Neural cell (in vitro differentiated cells): ENCODE measurements around the gene ARF3.

Experiments
- CTCF ChIP-seq: fragments of 450-650 bp; IDR thresholded peaks from 2 replicates; pipeline ENCODE4 v1.5.1; 2014; ENCODE audit warnings: antibody characterized with exemption, mild to moderate bottlenecking, moderate library complexity; ENCODE audit not compliant: poor library complexity, severe bottlenecking
- EP300 ChIP-seq: fragments of 450-650 bp; conservative IDR thresholded peaks from 2 replicates; pipeline ENCODE4 v1.6.1; 2014; ENCODE audit warnings: antibody characterized with exemption, mild to moderate bottlenecking, moderate library complexity; ENCODE audit not compliant: poor library complexity, severe bottlenecking
- EZH2 ChIP-seq: fragments of 200-600, 300-800 bp; shearing (Covaris generic), sonication (generic); IDR thresholded peaks from 2 replicates; pipeline ENCODE4 v1.6.1; 2014; ENCODE audit warnings: antibody characterized with exemption, low read length, borderline replicate concordance, mild to moderate bottlenecking; ENCODE audit not compliant: insufficient read depth, poor library complexity, severe bottlenecking
- MXI1 ChIP-seq: fragments of 450-650 bp; conservative IDR thresholded peaks from 2 replicates; pipeline ENCODE4 v1.6.1; 2014; ENCODE audit warnings: antibody characterized with exemption, mild to moderate bottlenecking; ENCODE audit not compliant: poor library complexity, severe bottlenecking
- POLR2AphosphoS5 ChIP-seq: IDR thresholded peaks from 2 replicates; pipeline ENCODE4 v1.6.1; 2012
- RAD21 ChIP-seq: fragments of 450-650 bp; conservative IDR thresholded peaks from 2 replicates; pipeline ENCODE4 v1.6.1; 2014; ENCODE audit warnings: antibody characterized with exemption, mild to moderate bottlenecking, moderate library complexity
- REST ChIP-seq: IDR thresholded peaks from 2 replicates; pipeline ENCODE4 v1.6.1; 2012; ENCODE audit warnings: borderline replicate concordance
- SMC3 ChIP-seq: fragments of 450-650 bp; conservative IDR thresholded peaks from 2 replicates; pipeline ENCODE4 v1.6.1; 2014; ENCODE audit warnings: antibody characterized with exemption, mild to moderate bottlenecking, moderate library complexity; ENCODE audit not compliant: poor library complexity
- TAF1 ChIP-seq: IDR thresholded peaks from 2 replicates; pipeline ENCODE4 v1.6.1; 2012; ENCODE audit warnings: low read depth

- no peak for TF ChIP-seq SMC3
- TF ChIP-seq RAD21 = no peak
- no peak for TF ChIP-seq REST
- no peak for TF ChIP-seq POLR2AphosphoS5
- no peak for TF ChIP-seq EZH2
- TF ChIP-seq CTCF = no peak
- no peak for TF ChIP-seq MXI1
- no peak for TF ChIP-seq EP300
- no peak for TF ChIP-seq TAF1
These were observed 33.3 kb upstream of the ARF3 start for GRCh38 chr12:48990552-48990951.
